Endodermal cell (in vitro differentiated cells): ENCODE data around the gene PDE6A. TPM values are rescaled to one million over a fixed set of nuclear protein-coding genes. Genes with fewer than 3 reads are reported as not detected.

Source experiments
- DNase-seq: peaks from one replicate; pipeline ENCODE4 v3.0.0-alpha.2; 2017
- H3K27ac ChIP-seq: 2 replicates; pipeline ENCODE4 v1.5.1; 2013; ENCODE audit warnings: mild to moderate bottlenecking, low read depth, low read length, moderate library complexity
- H3K27me3 ChIP-seq: 2 replicates; pipeline ENCODE4 v1.6.1; 2013; ENCODE audit warnings: mild to moderate bottlenecking, low read length, moderate library complexity; ENCODE audit not compliant: insufficient read depth, control insufficient read depth, poor library complexity, severe bottlenecking
- H3K36me3 ChIP-seq: 2 replicates; pipeline ENCODE4 v1.7.0; 2013; ENCODE audit warnings: mild to moderate bottlenecking, low read length, moderate library complexity; ENCODE audit not compliant: control insufficient read depth, insufficient read depth
- H3K4me1 ChIP-seq: one replicate; pipeline ENCODE4 v1.7.0; 2013; ENCODE audit warnings: low read length; ENCODE audit not compliant: control insufficient read depth, insufficient read depth
- H3K4me3 ChIP-seq: 2 replicates; pipeline ENCODE4 v1.5.1; 2013; ENCODE audit warnings: mild to moderate bottlenecking, low read length, moderate library complexity
- H3K9ac ChIP-seq: 2 replicates; pipeline ENCODE4 v1.6.1; 2013; ENCODE audit warnings: mild to moderate bottlenecking, low read length, moderate library complexity; ENCODE audit not compliant: poor library complexity, severe bottlenecking; ENCODE audit errors: extremely low read depth
- H3K9me3 ChIP-seq: 2 replicates; pipeline ENCODE4 v1.6.1; 2013; ENCODE audit warnings: mild to moderate bottlenecking, low read length, moderate library complexity; ENCODE audit not compliant: control insufficient read depth
- H3K27ac Mint-ChIP-seq: 2 replicates; pipeline ENCODE4 v1.8.0; 2020; ENCODE audit warnings: mixed read lengths
- H3K27me3 Mint-ChIP-seq: 2 replicates; pipeline ENCODE4 v1.8.0; 2021; ENCODE audit warnings: mild to moderate bottlenecking, mixed read lengths; ENCODE audit not compliant: insufficient read depth
- H3K36me3 Mint-ChIP-seq: 2 replicates; pipeline ENCODE4 v1.8.0; 2020; ENCODE audit warnings: low read depth, mixed read lengths
- H3K4me1 Mint-ChIP-seq: 2 replicates; pipeline ENCODE4 v1.8.0; 2020; ENCODE audit warnings: mixed read lengths
- H3K4me3 Mint-ChIP-seq: 2 replicates; pipeline ENCODE4 v1.8.0; 2020; ENCODE audit warnings: mild to moderate bottlenecking, moderate library complexity, mixed read lengths
- H3K9me3 Mint-ChIP-seq: 2 replicates; pipeline ENCODE4 v1.8.0; 2020; ENCODE audit warnings: mild to moderate bottlenecking, mixed read lengths
- WGBS, 2 experiments: methylation state at CpG; one replicate each; pipeline versions ENCODE4 v1.1.5 to v1.1.7; 2013; ENCODE audit warnings: missing lambda C conversion rate in 2 of 2, mixed read lengths in 1 of 2; ENCODE audit not compliant: insufficient coverage in 1 of 2, insufficient read length in 1 of 2; 5-methylcytosine and 5-hydroxymethylcytosine counted together
- total RNA-seq, 2 donors: library from RNA; stranded (reverse); fragmentation: NEBNext Ultra II Directional in 1 of 2; extraction: Animal tissue kit (Norgen Biotek cat#: 25700) in 1 of 2; gene quantifications; 2 replicates in 1 of 2; 3 replicates in 1 of 2; pipeline ENCODE4 v1.2.1, GENCODE V29; 2021
- TF ChIP-seq, protein P1 (sequence below): fragments of 200-600 bp; sonication (generic); conservative IDR thresholded peaks from 2 replicates; pipeline ENCODE4 v1.5.0; 2021; ENCODE audit warnings: antibody characterized with exemption, mild to moderate bottlenecking

Gene PDE6A
- total RNA-seq, 2 donors from 2014 or later, result 0.07 TPM; not detected in 1

DNA sequence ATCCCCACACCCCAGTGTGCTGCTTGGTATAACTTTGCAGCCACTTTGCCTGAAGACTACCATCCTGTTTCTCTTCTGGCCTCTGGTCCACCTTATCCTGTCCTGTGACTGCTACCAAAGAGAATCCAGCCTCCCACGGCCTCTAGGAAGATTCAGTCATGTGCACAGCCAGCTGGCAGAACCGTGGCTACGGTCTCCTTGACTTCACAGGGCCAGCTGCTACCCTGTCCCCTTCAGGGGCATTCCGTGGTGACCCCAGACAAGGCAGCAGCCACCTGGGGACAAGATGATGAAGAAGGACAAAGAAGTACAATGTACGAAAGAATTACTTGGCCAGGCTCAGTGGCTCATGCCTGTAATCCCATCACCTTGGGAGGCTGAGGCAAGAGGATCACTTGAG is 98.6 kb downstream of the PDE6A start:
- Histone ChIP-seq H3K9ac (no peak overlapping the region), H3K36me3 (no peaks in the 10 kb centered on the region), H3K9me3 (no peaks in the 10 kb centered on the region), H3K4me1 (no peaks in the 10 kb centered on the region), H3K27me3 (no peaks in the 10 kb centered on the region), H3K27ac (no peak overlapping the region), H3K4me3 (no peak overlapping the region)
- Mint-ChIP-seq H3K27me3 (no peaks in the 10 kb centered on the region), H3K4me1 (peaks cover 5% of the 10 kb centered on the region), H3K9me3 (no peaks in the 10 kb centered on the region), H3K36me3 (peaks cover 6% of the 10 kb centered on the region), H3K4me3 (no peak overlapping the region), H3K27ac (no peak overlapping the region)
- TF ChIP-seq, protein P1, sequence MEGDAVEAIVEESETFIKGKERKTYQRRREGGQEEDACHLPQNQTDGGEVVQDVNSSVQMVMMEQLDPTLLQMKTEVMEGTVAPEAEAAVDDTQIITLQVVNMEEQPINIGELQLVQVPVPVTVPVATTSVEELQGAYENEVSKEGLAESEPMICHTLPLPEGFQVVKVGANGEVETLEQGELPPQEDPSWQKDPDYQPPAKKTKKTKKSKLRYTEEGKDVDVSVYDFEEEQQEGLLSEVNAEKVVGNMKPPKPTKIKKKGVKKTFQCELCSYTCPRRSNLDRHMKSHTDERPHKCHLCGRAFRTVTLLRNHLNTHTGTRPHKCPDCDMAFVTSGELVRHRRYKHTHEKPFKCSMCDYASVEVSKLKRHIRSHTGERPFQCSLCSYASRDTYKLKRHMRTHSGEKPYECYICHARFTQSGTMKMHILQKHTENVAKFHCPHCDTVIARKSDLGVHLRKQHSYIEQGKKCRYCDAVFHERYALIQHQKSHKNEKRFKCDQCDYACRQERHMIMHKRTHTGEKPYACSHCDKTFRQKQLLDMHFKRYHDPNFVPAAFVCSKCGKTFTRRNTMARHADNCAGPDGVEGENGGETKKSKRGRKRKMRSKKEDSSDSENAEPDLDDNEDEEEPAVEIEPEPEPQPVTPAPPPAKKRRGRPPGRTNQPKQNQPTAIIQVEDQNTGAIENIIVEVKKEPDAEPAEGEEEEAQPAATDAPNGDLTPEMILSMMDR, result no peak
- DNase-seq, result no peak
- 92 to 100% methylated on average over 3 to 5 of the region's 5 CpGs for WGBS, 2 experiments

DNA sequence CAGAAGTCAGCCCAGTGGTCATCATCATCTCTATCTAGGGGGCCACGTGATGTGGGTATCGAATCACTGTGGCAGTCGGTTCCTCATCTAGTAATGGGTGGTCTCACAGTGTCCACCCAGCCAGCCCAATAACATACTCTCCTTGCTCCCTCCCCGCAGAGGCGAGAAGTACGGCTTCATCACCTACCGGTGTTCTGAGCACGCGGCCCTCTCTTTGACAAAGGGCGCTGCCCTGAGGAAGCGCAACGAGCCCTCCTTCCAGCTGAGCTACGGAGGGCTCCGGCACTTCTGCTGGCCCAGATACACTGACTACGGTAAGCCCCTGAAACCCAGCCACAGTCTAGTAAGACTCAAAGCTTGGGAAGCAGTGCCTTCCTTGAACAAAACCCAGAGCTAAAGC is 99.0 kb downstream of the PDE6A start:
- H3K9me3 ChIP-seq, result no peaks in the 10 kb centered on the region
- peaks cover 6% of the 10 kb centered on the region for H3K36me3 Mint-ChIP-seq
- H3K9me3 Mint-ChIP-seq, result no peaks in the 10 kb centered on the region
- H3K4me1 ChIP-seq, result no peaks in the 10 kb centered on the region
- no peak for DNase-seq
- H3K27me3 ChIP-seq, result no peaks in the 10 kb centered on the region
- H3K27me3 Mint-ChIP-seq, result no peaks in the 10 kb centered on the region
- no peaks in the 10 kb centered on the region for H3K36me3 ChIP-seq
- peaks cover 9% of the 10 kb centered on the region for H3K4me1 Mint-ChIP-seq
- 95 to 98% methylated on average over 12 to 15 of the region's 15 CpGs for WGBS, 2 experiments
- H3K4me3 Mint-ChIP-seq, result no peak overlapping the region
- H3K27ac Mint-ChIP-seq, result no peak overlapping the region
- no peak overlapping the region for H3K4me3 ChIP-seq
- no peak overlapping the region for H3K9ac ChIP-seq
- no peak overlapping the region for H3K27ac ChIP-seq
- TF ChIP-seq, protein P1, result no peak

DNA sequence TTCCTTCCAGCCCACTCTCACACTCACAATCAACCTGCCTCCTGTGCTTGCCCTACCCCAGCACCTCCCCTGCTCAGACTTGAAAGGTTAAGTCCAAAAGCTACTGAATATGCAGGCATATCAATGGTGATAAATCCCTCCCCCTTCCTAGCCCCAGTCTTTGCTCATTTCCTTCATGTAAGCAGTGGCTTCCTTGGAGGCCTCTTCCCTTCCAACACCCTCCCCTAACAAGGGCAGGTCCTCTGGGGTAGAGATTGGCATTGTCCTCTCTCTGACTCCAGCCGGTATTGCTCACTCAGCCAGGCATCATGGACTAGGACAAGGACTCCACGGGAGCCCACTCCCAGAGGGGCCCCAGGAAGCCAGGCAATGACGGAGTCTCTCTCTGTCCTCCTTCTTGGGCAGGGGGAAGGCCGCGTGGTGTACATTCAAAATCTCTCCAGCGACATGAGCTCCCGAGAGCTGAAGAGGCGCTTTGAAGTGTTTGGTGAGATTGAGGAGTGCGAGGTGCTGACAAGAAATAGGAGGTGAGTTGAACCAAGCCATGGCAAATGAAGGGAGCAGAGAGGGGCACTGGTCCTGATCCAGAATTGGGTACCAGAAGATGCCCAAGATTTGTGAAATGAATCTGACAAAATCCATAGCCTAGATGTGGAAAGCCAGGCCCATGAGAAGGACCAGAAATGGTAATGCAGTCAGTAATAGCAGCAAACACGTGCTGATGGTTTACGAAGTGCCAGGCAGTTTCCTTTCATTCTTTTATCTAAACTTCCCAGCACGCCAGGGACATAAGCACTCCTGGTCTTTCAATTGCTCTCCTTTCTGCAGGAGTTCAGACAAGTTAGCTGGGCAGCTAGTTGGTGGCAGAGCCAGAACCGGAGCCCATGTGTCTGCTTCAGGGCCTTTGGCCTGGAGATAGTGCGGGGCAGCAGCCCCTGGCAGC is 102.5 kb downstream of the PDE6A start:
- Histone ChIP-seq H3K36me3 (no peaks in the 10 kb centered on the region), H3K27ac (no peak overlapping the region), H3K4me1 (no peaks in the 10 kb centered on the region), H3K9ac (no peak overlapping the region), H3K4me3 (no peak overlapping the region), H3K27me3 (no peaks in the 10 kb centered on the region), H3K9me3 (no peaks in the 10 kb centered on the region)
- DNase-seq, result no peak
- Mint-ChIP-seq H3K4me1 (peaks cover 18% of the 10 kb centered on the region), H3K27ac (no peak overlapping the region), H3K4me3 (no peak overlapping the region), H3K36me3 (peaks cover 2% of the 10 kb centered on the region), H3K27me3 (no peaks in the 10 kb centered on the region), H3K9me3 (no peaks in the 10 kb centered on the region)
- 88 to 94% methylated on average over 10 to 14 of the region's 14 CpGs for WGBS, 2 experiments
- TF ChIP-seq, protein P1, result no peak
